ENCODE results near the gene CTRB1.

Gene CTRB1

GRCh38 chr16:75226550-75227360 is 8.0 kb downstream of the CTRB1 start:
- Histone ChIP-seq H3K36me3 (ENCODE audit: insufficient read depth, low read length) (no peaks in the 10 kb centered on the region), H3K9me3 (ENCODE audit: control insufficient read depth, insufficient read depth, low read length) (no peaks in the 10 kb centered on the region), H3K4me1 (ENCODE audit: insufficient read depth, low read length) (no peaks in the 10 kb centered on the region), H3K9ac (ENCODE audit: low read depth, low read length) (no peak overlapping the region)

GRCh38 chr16:75227361-75228142 is 8.8 kb downstream of the CTRB1 start:
- Histone ChIP-seq H3K4me1 (ENCODE audit: insufficient read depth, low read length) (no peaks in the 10 kb centered on the region), H3K9me3 (ENCODE audit: control insufficient read depth, insufficient read depth, low read length) (no peaks in the 10 kb centered on the region), H3K36me3 (ENCODE audit: insufficient read depth, low read length) (peaks cover 3% of the 10 kb centered on the region; the same call in 1 of the 2 replicates), H3K9ac (ENCODE audit: low read depth, low read length) (no peak overlapping the region)

- no peaks in the 10 kb centered on the region for H3K9me3 ChIP-seq (ENCODE audit: control insufficient read depth, insufficient read depth, low read length)
- H3K4me1 ChIP-seq (ENCODE audit: insufficient read depth, low read length), result no peaks in the 10 kb centered on the region
- H3K9ac ChIP-seq (ENCODE audit: low read depth, low read length), result no peak overlapping the region
- H3K36me3 ChIP-seq (ENCODE audit: insufficient read depth, low read length), result peaks cover 10% of the 10 kb centered on the region; the same call in 1 of the 2 replicates
Observed at GRCh38 chr16:75228143-75228976, 9.6 kb downstream of the CTRB1 start.

- no peak overlapping the region for H3K9ac ChIP-seq (ENCODE audit: low read depth, low read length)
- H3K36me3 ChIP-seq (ENCODE audit: insufficient read depth, low read length), result peaks cover 11% of the 10 kb centered on the region; the same call in 1 of the 2 replicates
Observed at GRCh38 chr16:75229172-75230031, 10.6 kb downstream of the CTRB1 start.

GRCh38 chr16:75230471-75231110 is 11.8 kb downstream of the CTRB1 start:
- Histone ChIP-seq H3K4me1 (ENCODE audit: insufficient read depth, low read length) (no peaks in the 10 kb centered on the region), H3K9me3 (ENCODE audit: control insufficient read depth, insufficient read depth, low read length) (no peaks in the 10 kb centered on the region), H3K9ac (ENCODE audit: low read depth, low read length) (no peak overlapping the region), H3K36me3 (ENCODE audit: insufficient read depth, low read length) (peaks cover 14% of the 10 kb centered on the region; the same call in 1 of the 2 replicates)

More at GRCh38 chr16:75229172-75230031, 10.6 kb downstream of the CTRB1 start:
- H3K9me3 ChIP-seq (ENCODE audit: control insufficient read depth, insufficient read depth, low read length), result no peaks in the 10 kb centered on the region
- H3K4me1 ChIP-seq (ENCODE audit: insufficient read depth, low read length), result no peaks in the 10 kb centered on the region

- Histone ChIP-seq H3K4me1 (ENCODE audit: insufficient read depth, low read length) (no peaks in the 10 kb centered on the region), H3K9ac (ENCODE audit: low read depth, low read length) (no peak overlapping the region), H3K36me3 (ENCODE audit: insufficient read depth, low read length) (peaks cover 14% of the 10 kb centered on the region; the same call in 1 of the 2 replicates), H3K9me3 (ENCODE audit: control insufficient read depth, insufficient read depth, low read length) (no peaks in the 10 kb centered on the region)
Observed at GRCh38 chr16:75231570-75231969, 12.8 kb downstream of the CTRB1 start.

- no peaks in the 10 kb centered on the region; the same call in 1 of the 2 replicates for H3K4me1 ChIP-seq (ENCODE audit: insufficient read depth, low read length)
- no peak overlapping the region for H3K9ac ChIP-seq (ENCODE audit: low read depth, low read length)
- peaks cover 14% of the 10 kb centered on the region; the same call in 1 of the 2 replicates for H3K36me3 ChIP-seq (ENCODE audit: insufficient read depth, low read length)
- no peaks in the 10 kb centered on the region for H3K9me3 ChIP-seq (ENCODE audit: control insufficient read depth, insufficient read depth, low read length)
Observed at GRCh38 chr16:75233611-75233938, 14.8 kb downstream of the CTRB1 start.

GRCh38 chr16:75234856-75235696 is 16.3 kb downstream of the CTRB1 start:
- Histone ChIP-seq H3K9ac (ENCODE audit: low read depth, low read length) (no peak overlapping the region), H3K9me3 (ENCODE audit: control insufficient read depth, insufficient read depth, low read length) (no peaks in the 10 kb centered on the region), H3K4me1 (ENCODE audit: insufficient read depth, low read length) (peaks cover 3% of the 10 kb centered on the region; the same call in 1 of the 2 replicates), H3K36me3 (ENCODE audit: insufficient read depth, low read length) (peaks cover 14% of the 10 kb centered on the region; the same call in 1 of the 2 replicates)

- no peak overlapping the region for H3K9ac ChIP-seq (ENCODE audit: low read depth, low read length)
- H3K36me3 ChIP-seq (ENCODE audit: insufficient read depth, low read length), result peaks cover 14% of the 10 kb centered on the region; the same call in 1 of the 2 replicates
- H3K9me3 ChIP-seq (ENCODE audit: control insufficient read depth, insufficient read depth, low read length), result no peaks in the 10 kb centered on the region
- H3K4me1 ChIP-seq (ENCODE audit: insufficient read depth, low read length), result peaks cover 3% of the 10 kb centered on the region; the same call in 1 of the 2 replicates
Observed at GRCh38 chr16:75235721-75236193, 17.0 kb downstream of the CTRB1 start.

- peaks cover 8% of the 10 kb centered on the region; the same call in 1 of the 2 replicates for H3K4me1 ChIP-seq (ENCODE audit: insufficient read depth, low read length)
- H3K36me3 ChIP-seq (ENCODE audit: insufficient read depth, low read length), result peaks cover 18% of the 10 kb centered on the region
- H3K9ac ChIP-seq (ENCODE audit: low read depth, low read length), result no peak overlapping the region
- no peaks in the 10 kb centered on the region for H3K9me3 ChIP-seq (ENCODE audit: control insufficient read depth, insufficient read depth, low read length)
Observed at GRCh38 chr16:75236232-75236631, 17.4 kb downstream of the CTRB1 start.

GRCh38 chr16:75236736-75237397 is 18.1 kb downstream of the CTRB1 start:
- peaks cover 19% of the 10 kb centered on the region for H3K36me3 ChIP-seq (ENCODE audit: insufficient read depth, low read length)
- peaks cover 8% of the 10 kb centered on the region; the same call in 1 of the 2 replicates for H3K4me1 ChIP-seq (ENCODE audit: insufficient read depth, low read length)
- no peaks in the 10 kb centered on the region for H3K9me3 ChIP-seq (ENCODE audit: control insufficient read depth, insufficient read depth, low read length)
- no peak overlapping the region for H3K9ac ChIP-seq (ENCODE audit: low read depth, low read length)
